Amniotic stem cell (primary cell): ENCODE results near the gene EPAS1.

Experiments used
- DNase-seq: peaks from one replicate; lab custom pipeline; 2025; lab: John Stamatoyannopoulos, UW

The EPAS1 gene

DNA sequence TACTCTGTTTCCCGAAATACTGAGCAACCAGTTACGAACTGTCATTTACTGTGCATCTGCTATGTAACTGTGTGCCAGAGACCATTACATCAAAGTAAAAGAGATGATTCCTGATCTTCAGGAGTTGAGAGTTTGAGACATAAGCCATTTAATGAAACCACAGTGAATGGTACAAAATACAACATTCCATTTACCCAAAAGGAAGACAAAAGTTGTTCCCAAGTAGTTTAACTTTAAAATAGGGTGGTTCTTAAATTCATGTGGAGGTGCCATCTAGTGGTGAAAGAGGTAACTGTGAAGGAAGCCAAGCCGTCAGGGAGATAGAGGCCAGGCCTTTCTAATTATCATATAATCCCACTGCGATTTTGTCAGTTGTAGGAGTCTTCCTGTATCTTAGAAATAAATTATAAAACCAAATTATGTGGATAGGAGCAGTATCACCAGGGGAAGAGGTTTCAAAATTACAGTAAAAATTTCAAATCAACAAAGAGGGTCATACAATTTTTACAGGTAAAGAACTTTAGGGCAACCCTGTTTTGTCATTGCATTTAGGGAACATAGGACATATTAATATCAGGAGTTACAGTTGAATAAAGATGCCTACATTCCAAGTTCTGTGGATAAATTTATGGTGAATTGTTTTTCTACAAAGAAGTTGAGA lies 67.7 kb downstream of the EPAS1 start:
- peak; percentile 44 for DNase-seq

DNA sequence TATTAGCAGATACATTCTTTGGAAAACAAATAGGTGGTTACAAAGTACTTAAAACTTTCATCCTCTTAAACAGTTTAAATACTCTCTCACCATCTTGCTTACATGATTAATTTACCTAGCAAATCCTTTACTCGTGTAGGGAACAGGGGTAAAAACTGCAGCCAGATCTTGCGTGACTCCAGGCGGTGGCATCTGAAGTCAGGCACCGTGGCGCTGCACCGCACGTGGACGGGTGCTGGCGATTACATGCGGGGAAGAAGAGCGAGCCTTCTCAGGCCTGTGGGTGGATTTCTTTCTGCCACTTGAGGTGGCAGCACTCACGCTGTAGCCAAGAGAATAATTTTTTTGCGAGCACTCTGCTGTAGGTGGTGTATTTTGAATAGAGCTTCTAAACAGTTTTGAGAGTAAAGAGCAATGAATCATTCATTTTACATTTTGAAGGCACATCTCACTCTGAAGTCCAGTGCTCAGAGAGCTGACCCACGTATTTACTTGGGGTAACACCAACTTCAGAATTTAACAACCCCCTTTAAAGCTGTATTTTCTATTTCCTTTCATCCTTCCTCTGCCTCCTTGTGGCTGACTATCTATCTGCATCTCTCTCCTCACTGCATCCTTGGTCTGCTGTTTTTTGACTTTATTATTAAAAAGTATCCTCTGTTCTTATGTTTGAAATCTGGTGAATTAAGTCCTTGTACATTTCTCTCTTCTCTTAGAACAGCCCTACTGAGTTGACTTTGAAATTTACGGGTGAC lies 68.9 kb downstream of the EPAS1 start:
- DNase-seq: no peak

DNA sequence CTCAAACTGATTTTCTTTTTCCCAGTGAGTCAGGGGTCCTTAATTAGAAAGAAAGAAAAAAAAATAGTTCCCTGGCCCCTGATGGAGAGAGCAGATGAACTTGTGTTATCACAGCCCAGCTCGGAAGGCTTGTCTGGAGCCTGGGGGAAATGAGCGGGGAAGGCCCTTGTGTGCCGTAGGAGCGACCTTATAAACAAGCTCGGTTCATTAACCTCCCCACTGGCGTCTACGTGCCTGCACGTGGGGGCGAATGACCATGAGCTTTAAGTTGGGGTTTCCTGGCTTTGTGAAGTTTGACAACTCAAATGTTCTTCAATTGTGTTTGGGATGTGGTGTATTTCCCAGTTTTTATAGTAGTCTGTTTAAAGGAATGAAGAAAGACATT lies 69.5 kb downstream of the EPAS1 start:
- no peak for DNase-seq

- DNase-seq: no peak
Measured at GRCh38 chr2:46367286-46367685, 70.1 kb downstream of the EPAS1 start.

- no peak for DNase-seq
Measured at GRCh38 chr2:46368401-46368800, 71.2 kb downstream of the EPAS1 start.

- DNase-seq: no peak
Measured at GRCh38 chr2:46369783-46370182, 72.6 kb downstream of the EPAS1 start.

GRCh38 chr2:46371854-46372253 lies 74.6 kb downstream of the EPAS1 start:
- DNase-seq: no peak

GRCh38 chr2:46372475-46372874 lies 75.3 kb downstream of the EPAS1 start:
- DNase-seq: no peak

- no peak for DNase-seq
Measured at GRCh38 chr2:46373238-46373637, 76.0 kb downstream of the EPAS1 start.

GRCh38 chr2:46375566-46376125 lies 78.4 kb downstream of the EPAS1 start:
- no peak for DNase-seq

DNA sequence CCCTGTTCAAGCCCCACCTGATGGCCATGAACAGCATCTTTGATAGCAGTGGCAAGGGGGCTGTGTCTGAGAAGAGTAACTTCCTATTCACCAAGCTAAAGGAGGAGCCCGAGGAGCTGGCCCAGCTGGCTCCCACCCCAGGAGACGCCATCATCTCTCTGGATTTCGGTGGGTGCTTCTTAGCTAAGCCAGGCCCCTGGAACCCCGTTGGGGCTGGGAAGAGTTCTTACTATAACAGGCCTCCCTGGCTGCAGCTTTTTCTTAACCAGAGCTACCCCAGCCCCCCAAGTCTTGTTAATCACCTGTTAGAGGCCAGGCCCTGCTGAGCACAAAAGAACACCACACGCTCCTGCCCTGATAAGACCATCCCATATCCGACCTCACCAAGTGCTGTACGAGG lies 79.4 kb downstream of the EPAS1 start:
- DNase-seq: no peak

- DNase-seq: no peak
Measured at GRCh38 chr2:46377101-46377581, 79.9 kb downstream of the EPAS1 start.

GRCh38 chr2:46377666-46378560 lies 80.7 kb downstream of the EPAS1 start:
- no peak for DNase-seq

- no peak for DNase-seq
Measured at GRCh38 chr2:46378616-46379015, 81.4 kb downstream of the EPAS1 start.

DNA sequence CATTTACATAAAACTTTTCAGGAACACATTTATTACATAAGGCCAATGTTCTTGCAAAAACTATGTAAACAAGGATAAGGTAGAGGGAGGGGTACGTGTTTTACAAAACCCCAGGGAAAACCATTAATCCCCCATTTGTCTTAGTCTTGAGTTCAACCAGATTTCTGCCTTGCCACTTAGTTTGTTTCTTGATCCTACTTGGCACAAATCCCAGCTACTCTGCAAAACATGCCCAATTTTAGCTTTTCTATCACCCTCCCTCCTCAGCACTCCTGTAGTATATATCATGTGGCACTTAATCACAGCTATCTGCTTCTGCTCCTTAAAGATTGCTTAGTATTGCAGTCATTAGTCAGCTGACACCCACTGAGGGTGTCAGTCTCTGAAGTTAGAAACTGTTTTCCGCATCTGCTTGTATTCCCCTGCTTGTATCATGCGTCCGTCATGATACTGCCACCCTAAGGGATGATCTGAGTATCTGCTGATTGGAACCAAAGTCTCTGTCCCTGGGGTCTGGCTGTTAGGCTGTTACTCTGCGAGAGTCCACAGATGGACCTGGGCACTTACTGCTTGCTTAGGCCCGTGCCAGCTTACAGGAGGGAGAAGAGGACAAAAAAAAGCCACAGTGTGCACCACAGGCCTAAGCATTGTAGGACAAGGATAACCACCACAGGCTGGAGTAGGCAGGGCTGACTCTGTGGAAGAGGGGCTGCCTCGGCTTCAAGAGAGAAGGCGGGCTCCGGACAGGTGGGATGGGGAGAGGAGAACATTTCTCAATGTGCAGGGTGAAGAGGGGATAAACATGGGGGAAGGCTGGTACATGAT lies 82.2 kb downstream of the EPAS1 start:
- no peak for DNase-seq

DNA sequence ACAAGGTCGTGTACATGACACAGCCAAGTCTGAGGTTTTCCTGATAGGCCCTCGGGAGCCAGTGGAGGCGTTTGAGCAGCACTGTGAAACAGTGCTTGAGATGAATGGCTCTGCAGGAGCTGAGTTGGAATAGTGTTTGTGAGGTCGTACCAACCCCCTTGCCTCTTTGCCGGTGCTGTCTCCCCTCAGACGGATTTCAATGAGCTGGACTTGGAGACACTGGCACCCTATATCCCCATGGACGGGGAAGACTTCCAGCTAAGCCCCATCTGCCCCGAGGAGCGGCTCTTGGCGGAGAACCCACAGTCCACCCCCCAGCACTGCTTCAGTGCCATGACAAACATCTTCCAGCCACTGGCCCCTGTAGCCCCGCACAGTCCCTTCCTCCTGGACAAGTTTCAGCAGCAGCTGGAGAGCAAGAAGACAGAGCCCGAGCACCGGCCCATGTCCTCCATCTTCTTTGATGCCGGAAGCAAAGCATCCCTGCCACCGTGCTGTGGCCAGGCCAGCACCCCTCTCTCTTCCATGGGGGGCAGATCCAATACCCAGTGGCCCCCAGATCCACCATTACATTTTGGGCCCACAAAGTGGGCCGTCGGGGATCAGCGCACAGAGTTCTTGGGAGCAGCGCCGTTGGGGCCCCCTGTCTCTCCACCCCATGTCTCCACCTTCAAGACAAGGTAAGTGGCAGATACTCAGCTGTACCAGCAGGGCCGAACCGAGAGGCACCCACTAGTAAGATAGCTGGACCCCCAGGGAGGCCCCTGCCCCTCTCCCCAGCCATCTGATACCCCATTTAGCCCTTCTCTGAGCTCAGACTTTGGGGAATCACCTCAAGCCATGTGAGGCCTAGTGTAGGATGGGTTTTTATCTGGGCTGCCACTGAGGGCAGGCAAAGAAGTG lies 83.1 kb downstream of the EPAS1 start:
- no peak for DNase-seq

DNA sequence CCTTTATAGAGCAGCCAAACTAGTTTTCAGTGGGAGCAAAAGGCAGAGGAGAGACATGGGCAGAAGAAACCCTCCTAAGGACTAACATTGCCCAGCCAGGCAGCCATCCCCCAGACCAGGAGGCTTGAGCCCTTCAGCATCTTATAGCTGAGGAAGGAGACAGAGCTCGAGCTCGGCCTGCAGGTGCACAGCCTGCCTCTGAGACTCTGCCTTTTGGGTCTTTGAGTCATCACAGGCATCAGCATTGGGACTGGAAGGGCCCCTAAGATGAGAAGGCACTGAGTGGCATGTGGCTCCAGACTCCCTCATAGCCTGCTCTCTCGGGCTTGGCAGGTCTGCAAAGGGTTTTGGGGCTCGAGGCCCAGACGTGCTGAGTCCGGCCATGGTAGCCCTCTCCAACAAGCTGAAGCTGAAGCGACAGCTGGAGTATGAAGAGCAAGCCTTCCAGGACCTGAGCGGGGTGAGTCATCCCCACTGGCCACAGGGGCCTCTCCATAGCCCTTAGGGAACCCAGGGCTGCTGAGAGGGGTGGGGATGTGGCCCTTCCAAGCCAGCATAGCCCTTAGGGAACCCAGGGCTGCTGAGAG lies 84.1 kb downstream of the EPAS1 start:
- no peak for DNase-seq

GRCh38 chr2:46381871-46382270 lies 84.7 kb downstream of the EPAS1 start:
- DNase-seq: no peak

DNA sequence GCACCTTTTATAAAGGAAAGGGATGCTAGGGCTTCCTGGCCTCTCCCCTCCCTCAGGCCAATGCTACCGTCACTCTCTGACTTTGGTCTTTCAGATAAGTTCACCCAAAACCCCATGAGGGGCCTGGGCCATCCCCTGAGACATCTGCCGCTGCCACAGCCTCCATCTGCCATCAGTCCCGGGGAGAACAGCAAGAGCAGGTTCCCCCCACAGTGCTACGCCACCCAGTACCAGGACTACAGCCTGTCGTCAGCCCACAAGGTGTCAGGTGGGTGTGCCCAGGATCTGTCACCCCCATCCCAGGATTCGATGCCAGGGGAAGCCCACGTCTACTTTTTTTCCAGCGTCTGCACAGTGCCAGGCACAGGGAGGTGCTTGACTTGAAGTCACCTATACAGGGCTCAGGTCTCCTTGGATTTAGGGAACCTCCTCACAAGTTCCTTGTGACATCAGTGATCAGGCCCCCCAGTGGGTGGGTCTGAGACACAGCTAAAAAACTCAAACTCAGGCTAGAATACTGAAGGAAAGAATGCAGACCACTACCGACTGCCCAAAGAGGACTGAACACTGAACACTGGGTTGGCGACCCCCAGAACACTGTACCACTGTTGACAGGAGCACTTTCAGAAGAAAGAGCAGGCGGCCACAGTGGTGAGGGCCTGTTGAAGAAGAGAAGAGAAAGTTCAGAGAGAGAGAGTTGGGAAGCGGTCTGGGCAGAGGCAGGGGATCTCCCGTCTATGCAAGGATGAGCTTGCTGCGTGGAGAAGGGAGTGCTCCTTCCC lies 85.3 kb downstream of the EPAS1 start:
- DNase-seq: no peak
